CD14-positive monocyte (primary cell): ENCODE results near the gene TTC23. TPM values are rescaled to one million over a fixed set of nuclear protein-coding genes. Genes with fewer than 3 reads are reported as not detected.

Experiments used
- DNase-seq, 3 donors: peaks; one replicate each; pipeline ENCODE4 v3.0.0-alpha.2; 2011 to 2022
- H2AFZ ChIP-seq: 2 replicates; pipeline ENCODE4 v1.6.0; 2012; ENCODE audit warnings: mild to moderate bottlenecking, low read depth, low read length, inconsistent platforms; ENCODE audit not compliant: insufficient read depth, poor library complexity, severe bottlenecking
- H3K27ac ChIP-seq, 2 donors: 1 replicate in 1 of 2; 2 replicates in 1 of 2; pipeline ENCODE4 v1.5.1; 2012 to 2013; ENCODE audit warnings: low read length in 2 of 2, control low read depth in 1 of 2, inconsistent platforms in 1 of 2, low read depth in 1 of 2, mild to moderate bottlenecking in 1 of 2
- H3K27me3 ChIP-seq, 2 donors: one replicate each; pipeline versions ENCODE4 v1.6.0 to v1.6.1; 2011 to 2013; ENCODE audit warnings: low read length in 2 of 2; ENCODE audit not compliant: control insufficient read depth in 2 of 2, insufficient read depth in 2 of 2
- H3K36me3 ChIP-seq, 2 donors: replicated peaks in 1 of 2; 1 replicate in 1 of 2; 2 replicates in 1 of 2; pipeline versions ENCODE4 v1.5.1 to v1.6.1; 2012 to 2013; ENCODE audit warnings: low read length in 2 of 2, control low read depth in 1 of 2, inconsistent platforms in 1 of 2, mild to moderate bottlenecking in 1 of 2; ENCODE audit not compliant: insufficient read depth in 2 of 2, control insufficient read depth in 1 of 2
- H3K4me1 ChIP-seq, 2 donors: 1 replicate in 1 of 2; 2 replicates in 1 of 2; pipeline versions ENCODE4 v1.5.1 to v1.6.1; 2012 to 2013; ENCODE audit warnings: low read length in 2 of 2, control low read depth in 1 of 2, inconsistent platforms in 1 of 2, mild to moderate bottlenecking in 1 of 2, moderate library complexity in 1 of 2; ENCODE audit not compliant: insufficient read depth in 2 of 2, control insufficient read depth in 1 of 2
- H3K4me2 ChIP-seq: replicated peaks from 2 replicates; pipeline ENCODE3; 2012; ENCODE audit warnings: low read length, moderate library complexity, mild to moderate bottlenecking; ENCODE audit not compliant: poor library complexity, severe bottlenecking; ENCODE audit errors: extremely low read depth
- H3K4me3 ChIP-seq, 3 experiments: fragments of 200-600 bp in 1 of 3; sonication (generic) in 1 of 3; replicated peaks in 1 of 3; 1 replicate in 2 of 3; 2 replicates in 1 of 3; pipeline ENCODE4 v1.5.1; 2011 to 2013; ENCODE audit warnings: low read length in 3 of 3, mild to moderate bottlenecking in 3 of 3, control low read depth in 2 of 3, low read depth in 2 of 3, inconsistent platforms in 1 of 3, moderate library complexity in 1 of 3
- H3K79me2 ChIP-seq: 2 replicates; pipeline ENCODE4 v1.6.0; 2012; ENCODE audit warnings: mild to moderate bottlenecking, control low read depth, inconsistent platforms, low read length, moderate library complexity; ENCODE audit not compliant: insufficient read depth
- H3K9ac ChIP-seq: 2 replicates; pipeline ENCODE4 v1.6.0; 2017; ENCODE audit warnings: low read length, mild to moderate bottlenecking; ENCODE audit not compliant: insufficient read depth, poor library complexity, severe bottlenecking
- H3K9me3 ChIP-seq, 2 donors: replicated peaks in 1 of 2; 1 replicate in 1 of 2; 2 replicates in 1 of 2; pipeline versions ENCODE4 v1.5.1 to v1.6.1; 2012 to 2013; ENCODE audit warnings: low read length in 2 of 2, control low read depth in 1 of 2; ENCODE audit not compliant: control insufficient read depth in 1 of 2, insufficient read depth in 1 of 2
- H4K20me1 ChIP-seq: 2 replicates; pipeline ENCODE4 v1.6.0; 2012; ENCODE audit warnings: mild to moderate bottlenecking, low read length, control low read depth, moderate library complexity; ENCODE audit not compliant: insufficient read depth
- H3K27ac Mint-ChIP-seq, 7 donors: one replicate each; pipeline ENCODE4 v1.8.0; 2020; ENCODE audit warnings: mild to moderate bottlenecking in 7 of 7, mixed read lengths in 7 of 7, moderate library complexity in 6 of 7, inconsistent platforms in 2 of 7
- H3K27me3 Mint-ChIP-seq, 3 donors: one replicate each; pipeline ENCODE4 v1.8.0; 2021 to 2022; ENCODE audit warnings: low read depth in 3 of 3, mild to moderate bottlenecking in 3 of 3, mixed read lengths in 3 of 3, moderate library complexity in 3 of 3, inconsistent platforms in 1 of 3
- H3K36me3 Mint-ChIP-seq, 2 donors: one replicate each; pipeline ENCODE4 v1.8.0; 2020; ENCODE audit warnings: mixed read lengths in 2 of 2, inconsistent platforms in 1 of 2, mild to moderate bottlenecking in 1 of 2
- H3K4me1 Mint-ChIP-seq: one replicate; pipeline ENCODE4 v1.8.0; 2020; ENCODE audit warnings: mild to moderate bottlenecking, mixed read lengths
- H3K4me3 Mint-ChIP-seq, 2 donors: one replicate each; pipeline ENCODE4 v1.8.0; 2020; ENCODE audit warnings: mild to moderate bottlenecking in 2 of 2, mixed read lengths in 2 of 2, moderate library complexity in 1 of 2
- H3K9me3 Mint-ChIP-seq, 7 donors: one replicate each; pipeline ENCODE4 v1.8.0; 2020 to 2022; ENCODE audit warnings: mixed read lengths in 7 of 7, mild to moderate bottlenecking in 6 of 7, moderate library complexity in 6 of 7, inconsistent platforms in 2 of 7
- WGBS: methylation state at CpG from one replicate; pipeline ENCODE4 v1.1.5; 2013; ENCODE audit warnings: missing lambda C conversion rate; ENCODE audit not compliant: insufficient coverage; 5-methylcytosine and 5-hydroxymethylcytosine counted together
- intact Hi-C, 2 donors: fragments of 100-400 bp; cut with micrococcal nuclease; formaldehyde crosslinking; loops; one replicate each; pipeline versions ENCODE4 v1.15.0 to v1.15.1; 2023
- polyA plus RNA-seq, 3 donors: library from polyadenylated mRNA; depleted of rRNA in 1 of 3; unstranded in 2 of 3; stranded (reverse) in 1 of 3; fragments of 300-500 nt in 2 of 3; fragments of >200 nt in 1 of 3; fragmentation: Illumina TruSeq in 2 of 3; gene quantifications; 1 replicate in 2 of 3; 2 replicates in 1 of 3; pipeline ENCODE4 v1.2.3, GENCODE V29; 2012 to 2021
- TF ChIP-seq, protein P1 (sequence below): fragments of 200-600 bp; IDR thresholded peaks from one replicate; pipeline ENCODE4 v1.8.0; 2022; ENCODE audit warnings: antibody characterized with exemption, mild to moderate bottlenecking

TTC23 gene
- polyA plus RNA-seq, 3 donors, result 0.51 to 0.55 TPM; not detected in 1

DNA sequence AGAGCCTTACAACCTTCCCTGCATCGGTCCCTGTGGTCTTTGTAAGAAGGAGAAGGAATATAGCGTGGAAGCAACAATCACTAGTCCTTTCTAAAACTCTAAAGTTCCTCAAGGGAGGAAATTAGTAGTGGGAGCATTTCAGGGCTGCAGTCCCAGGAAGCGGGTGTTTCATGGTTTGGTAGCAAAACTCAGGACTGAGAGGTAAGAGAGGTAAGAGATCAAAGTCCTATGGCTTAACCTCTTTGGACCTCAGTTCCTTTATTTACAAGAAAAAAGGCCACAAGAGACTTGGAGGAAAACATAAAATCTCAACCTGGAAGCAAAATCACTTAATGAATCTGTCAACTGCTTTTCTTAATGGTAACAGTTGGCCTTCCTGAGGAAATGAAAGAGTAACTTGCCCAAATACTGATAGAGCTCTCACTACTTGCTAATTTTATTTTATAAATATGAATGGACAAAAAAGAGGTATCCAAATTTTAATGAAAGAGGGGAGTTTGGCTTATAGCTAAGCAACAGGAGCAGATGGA lies 16.2 kb upstream of the TTC23 start:
- H2AFZ ChIP-seq, result no peak overlapping the region
- Mint-ChIP-seq H3K27me3 (peaks cover 0 to 1% (median 0%) of the 10 kb centered on the region in 3 donors), H3K27ac (no peak overlapping the region), H3K4me1 (peaks cover 7% of the 10 kb centered on the region), H3K36me3 (peaks cover 0 to 4% of the 10 kb centered on the region in 2 donors), H3K4me3 (no peak overlapping the region), H3K9me3 (no peaks in the 10 kb centered on the region)
- H3K27me3 ChIP-seq, result no peaks in the 10 kb centered on the region
- no peak overlapping the region for H3K4me3 ChIP-seq
- H4K20me1 ChIP-seq, result no peaks in the 10 kb centered on the region
- no peaks in the 10 kb centered on the region for H3K79me2 ChIP-seq
- intact Hi-C loops, result no loop called here
- no peaks in the 10 kb centered on the region for H3K36me3 ChIP-seq
- no peak overlapping the region for H3K9ac ChIP-seq
- TF ChIP-seq, protein P1, sequence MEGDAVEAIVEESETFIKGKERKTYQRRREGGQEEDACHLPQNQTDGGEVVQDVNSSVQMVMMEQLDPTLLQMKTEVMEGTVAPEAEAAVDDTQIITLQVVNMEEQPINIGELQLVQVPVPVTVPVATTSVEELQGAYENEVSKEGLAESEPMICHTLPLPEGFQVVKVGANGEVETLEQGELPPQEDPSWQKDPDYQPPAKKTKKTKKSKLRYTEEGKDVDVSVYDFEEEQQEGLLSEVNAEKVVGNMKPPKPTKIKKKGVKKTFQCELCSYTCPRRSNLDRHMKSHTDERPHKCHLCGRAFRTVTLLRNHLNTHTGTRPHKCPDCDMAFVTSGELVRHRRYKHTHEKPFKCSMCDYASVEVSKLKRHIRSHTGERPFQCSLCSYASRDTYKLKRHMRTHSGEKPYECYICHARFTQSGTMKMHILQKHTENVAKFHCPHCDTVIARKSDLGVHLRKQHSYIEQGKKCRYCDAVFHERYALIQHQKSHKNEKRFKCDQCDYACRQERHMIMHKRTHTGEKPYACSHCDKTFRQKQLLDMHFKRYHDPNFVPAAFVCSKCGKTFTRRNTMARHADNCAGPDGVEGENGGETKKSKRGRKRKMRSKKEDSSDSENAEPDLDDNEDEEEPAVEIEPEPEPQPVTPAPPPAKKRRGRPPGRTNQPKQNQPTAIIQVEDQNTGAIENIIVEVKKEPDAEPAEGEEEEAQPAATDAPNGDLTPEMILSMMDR, result no peak
- H3K4me2 ChIP-seq, result no peak overlapping the region
- no peak for DNase-seq
- WGBS, result no CpG with 5 or more reads among the region's 3 CpGs
- no peaks in the 10 kb centered on the region for H3K4me1 ChIP-seq
- H3K27ac ChIP-seq, result no peak overlapping the region
- no peaks in the 10 kb centered on the region for H3K9me3 ChIP-seq

DNA sequence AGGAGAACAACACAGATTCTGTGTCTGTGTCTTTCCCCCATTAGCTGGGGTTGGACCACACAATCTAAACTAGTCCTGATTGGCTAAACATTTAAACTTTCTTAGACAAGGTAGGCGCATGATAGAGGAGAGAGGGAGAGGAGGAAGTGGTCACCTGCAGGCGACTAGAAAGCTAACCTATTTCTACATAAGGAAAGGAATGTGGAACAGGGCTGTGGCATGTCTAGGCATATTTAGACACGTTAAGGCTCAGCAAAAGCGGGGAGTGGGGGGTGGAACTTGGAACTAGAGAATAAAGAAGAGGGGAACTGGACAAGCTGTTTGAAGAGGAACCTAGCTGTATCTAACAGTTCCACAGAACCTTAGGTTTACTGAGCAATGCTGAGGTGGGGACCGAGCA lies 14.7 kb upstream of the TTC23 start:
- Histone ChIP-seq H3K79me2 (no peaks in the 10 kb centered on the region), H3K27me3 (no peaks in the 10 kb centered on the region), H3K4me3 (no peak overlapping the region), H3K9ac (no peak overlapping the region), H3K9me3 (no peaks in the 10 kb centered on the region), H3K4me1 (no peaks in the 10 kb centered on the region), H3K4me2 (no peak overlapping the region), H2AFZ (no peak overlapping the region), H3K36me3 (no peaks in the 10 kb centered on the region), H4K20me1 (no peaks in the 10 kb centered on the region), H3K27ac (no peak overlapping the region)
- TF ChIP-seq, protein P1, result no peak
- Mint-ChIP-seq H3K9me3 (no peaks in the 10 kb centered on the region), H3K27me3 (peaks cover 0 to 1% (median 0%) of the 10 kb centered on the region in 3 donors), H3K4me1 (peaks cover 7% of the 10 kb centered on the region), H3K27ac (no peak overlapping the region), H3K4me3 (no peak overlapping the region), H3K36me3 (peaks cover 0 to 4% of the 10 kb centered on the region in 2 donors)
- WGBS, result no CpG with 5 or more reads among the region's 5 CpGs
- no peak for DNase-seq
- intact Hi-C loops, result no loop called here
